Keratinocyte (primary cell): ENCODE measurements around the gene CFAP100.

Source experiments
- CTCF ChIP-seq, 3 experiments: IDR thresholded peaks in 1 of 3; conservative IDR thresholded peaks in 1 of 3; optimal IDR thresholded peaks in 1 of 3; 2 replicates in 2 of 3; 3 replicates in 1 of 3; pipeline versions ENCODE3 to v1.5.1; 2011; ENCODE audit warnings: low read length in 3 of 3, mild to moderate bottlenecking in 3 of 3, moderate library complexity in 2 of 3, control low read depth in 1 of 3, inconsistent platforms in 1 of 3; ENCODE audit not compliant: insufficient read depth in 2 of 3; ENCODE audit errors: extremely low read depth in 1 of 3
- EZH2 ChIP-seq: IDR thresholded peaks from one replicate; pipeline ENCODE4 v1.6.1; 2012; ENCODE audit warnings: inconsistent platforms, mild to moderate bottlenecking, low read length, moderate library complexity

- no peak for TF ChIP-seq CTCF (optimal IDR thresholded peaks at IDR 0.05 in 1 of 3, IDR thresholded peaks at IDR 0.05 in 1 of 3, conservative IDR thresholded peaks at IDR 0.05 in 1 of 3; ENCODE audit: extremely low read depth in 1 of 3, insufficient read depth in 2 of 3, low read length in 3 of 3)
- TF ChIP-seq EZH2, result no peak
These were observed 20.8 kb upstream of the CFAP100 start for GRCh38 chr3:126373682-126374601.
